ENCODE measurements around the gene TMEM60.
"Not testable (repeated sequence)": the region's sequence is repeated elsewhere in the genome, so short reads cannot be mapped to it uniquely, and the experiment has no call there.

TMEM60 gene

GRCh38 chr7:77794000-77794399, 4.2 kb downstream of the TMEM60 start:
- no peak overlapping the region for H3K4me3 ChIP-seq (ENCODE audit: low read length)
- TF ChIP-seq CTCF (IDR thresholded peaks at IDR 0.05; ENCODE audit: insufficient read depth, low read depth, low read length, missing control alignments), result no peak
- peak; percentile 40 for DNase-seq (ENCODE audit: low read depth)

- no peak for TF ChIP-seq CTCF (IDR thresholded peaks at IDR 0.05; ENCODE audit: insufficient read depth, low read depth, low read length, missing control alignments)
- DNase-seq (ENCODE audit: low read depth), result no peak
- no peak overlapping the region for H3K4me3 ChIP-seq (ENCODE audit: low read length)
These were observed 6.3 kb downstream of the TMEM60 start for GRCh38 chr7:77791956-77792355.

- no peak for TF ChIP-seq CTCF (IDR thresholded peaks at IDR 0.05; ENCODE audit: insufficient read depth, low read depth, low read length, missing control alignments)
- H3K4me3 ChIP-seq (ENCODE audit: low read length), result no peak overlapping the region
- no peak for DNase-seq (ENCODE audit: low read depth)
These were observed 6.9 kb downstream of the TMEM60 start for GRCh38 chr7:77791336-77791735.

- no peak overlapping the region for H3K4me3 ChIP-seq (ENCODE audit: low read length)
- no peak for DNase-seq (ENCODE audit: low read depth)
- TF ChIP-seq CTCF (IDR thresholded peaks at IDR 0.05; ENCODE audit: insufficient read depth, low read depth, low read length, missing control alignments), result no peak
These were observed 9.8 kb downstream of the TMEM60 start for GRCh38 chr7:77788327-77788902.

GRCh38 chr7:77786741-77787140, 11.5 kb downstream of the TMEM60 start:
- TF ChIP-seq CTCF (IDR thresholded peaks at IDR 0.05; ENCODE audit: insufficient read depth, low read depth, low read length, missing control alignments), result no peak
- DNase-seq (ENCODE audit: low read depth), result no peak
- H3K4me3 ChIP-seq (ENCODE audit: low read length), result no peak overlapping the region

GRCh38 chr7:77786018-77786417, 12.2 kb downstream of the TMEM60 start:
- no peak for TF ChIP-seq CTCF (IDR thresholded peaks at IDR 0.05; ENCODE audit: insufficient read depth, low read depth, low read length, missing control alignments)
- no peak for DNase-seq (ENCODE audit: low read depth)
- H3K4me3 ChIP-seq (ENCODE audit: low read length), result no peak overlapping the region

GRCh38 chr7:77784426-77784825, 13.8 kb downstream of the TMEM60 start:
- DNase-seq (ENCODE audit: low read depth); H3K4me3 ChIP-seq (ENCODE audit: low read length): not testable (repeated sequence)

All from epithelial cell of esophagus (primary cell).